ENCODE measurements around the gene IL12RB2. TPM values are rescaled to one million over a fixed set of nuclear protein-coding genes. Genes with fewer than 3 reads are reported as not detected.

Gene IL12RB2
- polyA plus RNA-seq (ENCODE audit: low read depth in 6 of 6), result not detected

- H3K27ac Mint-ChIP-seq, result peak within 1 kb of the TSS in 1 of 6 donors; percentile 91
- DNase-seq (peak; percentile 4), ATAC-seq (ENCODE audit: low read depth in 2 of 2) (peak; percentile 69 to 73)
- H3K4me1 Mint-ChIP-seq, result peaks cover 9 to 13% (median 11%) of the 10 kb centered on the region in 3 donors
- H3K9me3 Mint-ChIP-seq, result peaks cover 0 to 1% (median 0%) of the 10 kb centered on the region in 7 donors
- H3K27me3 Mint-ChIP-seq, result peaks cover 8 to 28% (median 26%) of the 10 kb centered on the region in 3 donors
- peak within 1 kb of the TSS; percentile 63 to 91 (median 85) for H3K4me3 Mint-ChIP-seq
- no peaks in the 10 kb centered on the region for H3K36me3 Mint-ChIP-seq
These were observed at the start of gene IL12RB2 for GRCh38 chr1:67307251-67308060. TSS of gene IL12RB2 (plus strand) at chr1:67307873. CDS start at chr1:67320369, 12,496 bp downstream.

- ATAC-seq (ENCODE audit: low read depth in 2 of 2) (no peak), DNase-seq (no peak)
- peaks cover 3 to 9% (median 5%) of the 10 kb centered on the region in 3 donors for H3K27me3 Mint-ChIP-seq
- H3K4me3 Mint-ChIP-seq, result no peak overlapping the region
- no peak overlapping the region for H3K27ac Mint-ChIP-seq
- H3K9me3 Mint-ChIP-seq, result no peaks in the 10 kb centered on the region
- H3K36me3 Mint-ChIP-seq, result no peaks in the 10 kb centered on the region
- H3K4me1 Mint-ChIP-seq, result peaks cover 8 to 14% (median 9%) of the 10 kb centered on the region in 3 donors
These were observed 46.0 kb upstream of the IL12RB2 start for GRCh38 chr1:67261680-67262079.

- peaks cover 3 to 9% (median 5%) of the 10 kb centered on the region in 3 donors for H3K27me3 Mint-ChIP-seq
- no peaks in the 10 kb centered on the region for H3K9me3 Mint-ChIP-seq
- peak overlapping the region in 1 of 6 donors; percentile 5 for H3K27ac Mint-ChIP-seq
- peaks cover 8 to 14% (median 9%) of the 10 kb centered on the region in 3 donors for H3K4me1 Mint-ChIP-seq
- DNase-seq (no peak), ATAC-seq (ENCODE audit: low read depth in 2 of 2) (no peak)
- H3K4me3 Mint-ChIP-seq, result no peak overlapping the region
- no peaks in the 10 kb centered on the region for H3K36me3 Mint-ChIP-seq
These were observed 44.9 kb upstream of the IL12RB2 start for GRCh38 chr1:67262735-67263134.

- H3K9me3 Mint-ChIP-seq, result no peaks in the 10 kb centered on the region
- H3K4me1 Mint-ChIP-seq, result peaks cover 8 to 14% (median 9%) of the 10 kb centered on the region in 3 donors
- H3K27me3 Mint-ChIP-seq, result peaks cover 3 to 9% (median 5%) of the 10 kb centered on the region in 3 donors
- DNase-seq, result no peak
- ATAC-seq (ENCODE audit: low read depth in 2 of 2), result no peak
- no peaks in the 10 kb centered on the region for H3K36me3 Mint-ChIP-seq
- peak overlapping the region in 1 of 8 donors; percentile 70 for H3K4me3 Mint-ChIP-seq
- H3K27ac Mint-ChIP-seq, result peak overlapping the region in 2 of 6 donors; percentile 66 to 86
These were observed 43.5 kb upstream of the IL12RB2 start for GRCh38 chr1:67264152-67264551.

GRCh38 chr1:67264899-67265298 lies 42.8 kb upstream of the IL12RB2 start:
- peak in 1 of 2 donors; percentile 39 for ATAC-seq (ENCODE audit: low read depth in 2 of 2)
- Mint-ChIP-seq H3K4me1 (peaks cover 8 to 14% (median 9%) of the 10 kb centered on the region in 3 donors), H3K36me3 (no peaks in the 10 kb centered on the region), H3K4me3 (peak overlapping the region in 6 of 8 donors; percentile 19 to 71 (median 50)), H3K27ac (peak overlapping the region in 1 of 6 donors; percentile 55), H3K27me3 (peaks cover 3 to 9% (median 5%) of the 10 kb centered on the region in 3 donors), H3K9me3 (no peaks in the 10 kb centered on the region)
- DNase-seq, result no peak

GRCh38 chr1:67269061-67269460 lies 38.6 kb upstream of the IL12RB2 start:
- DNase-seq (no peak), ATAC-seq (ENCODE audit: low read depth in 2 of 2) (no peak)
- H3K27me3 Mint-ChIP-seq, result peaks cover 0 to 8% (median under 1%) of the 10 kb centered on the region in 3 donors
- H3K4me1 Mint-ChIP-seq, result peaks cover 6 to 8% (median 8%) of the 10 kb centered on the region in 3 donors
- peaks cover 6 to 7% of the 10 kb centered on the region in 2 donors for H3K36me3 Mint-ChIP-seq
- H3K9me3 Mint-ChIP-seq, result peaks cover 0 to 15% (median 10%) of the 10 kb centered on the region in 7 donors
- H3K4me3 Mint-ChIP-seq, result no peak overlapping the region
- H3K27ac Mint-ChIP-seq, result no peak overlapping the region

- peaks cover 0 to 8% (median 0%) of the 10 kb centered on the region in 3 donors for H3K27me3 Mint-ChIP-seq
- peak overlapping the region in 1 of 6 donors; percentile 62 for H3K27ac Mint-ChIP-seq
- H3K4me3 Mint-ChIP-seq, result no peak overlapping the region
- no peak for ATAC-seq (ENCODE audit: low read depth in 2 of 2)
- peaks cover 6 to 7% of the 10 kb centered on the region in 2 donors for H3K36me3 Mint-ChIP-seq
- H3K4me1 Mint-ChIP-seq, result no peaks in the 10 kb centered on the region
- no peak for DNase-seq
- H3K9me3 Mint-ChIP-seq, result peaks cover 0 to 19% (median 10%) of the 10 kb centered on the region in 7 donors
These were observed 37.1 kb upstream of the IL12RB2 start for GRCh38 chr1:67270541-67270940.

- no peak for DNase-seq
- Mint-ChIP-seq H3K9me3 (peaks cover 0 to 24% (median 10%) of the 10 kb centered on the region in 7 donors), H3K27me3 (peaks cover 0 to 14% (median 0%) of the 10 kb centered on the region in 3 donors), H3K27ac (no peak overlapping the region), H3K4me3 (no peak overlapping the region), H3K36me3 (peaks cover 6 to 7% of the 10 kb centered on the region in 2 donors), H3K4me1 (no peaks in the 10 kb centered on the region)
- no peak for ATAC-seq (ENCODE audit: low read depth in 2 of 2)
These were observed 34.1 kb upstream of the IL12RB2 start for GRCh38 chr1:67273591-67273990.

- DNase-seq (no peak), ATAC-seq (ENCODE audit: low read depth in 2 of 2) (no peak)
- Mint-ChIP-seq H3K27me3 (peaks cover 0 to 14% (median 0%) of the 10 kb centered on the region in 3 donors), H3K9me3 (peaks cover 0 to 24% (median 10%) of the 10 kb centered on the region in 7 donors), H3K36me3 (peaks cover 6 to 7% of the 10 kb centered on the region in 2 donors), H3K27ac (no peak overlapping the region), H3K4me3 (no peak overlapping the region), H3K4me1 (no peaks in the 10 kb centered on the region)
These were observed 32.9 kb upstream of the IL12RB2 start for GRCh38 chr1:67274623-67275325.

GRCh38 chr1:67280696-67281095 lies 27.0 kb upstream of the IL12RB2 start:
- H3K27ac Mint-ChIP-seq, result no peak overlapping the region
- H3K9me3 Mint-ChIP-seq, result peaks cover 0 to 6% (median 0%) of the 10 kb centered on the region in 7 donors
- H3K4me3 Mint-ChIP-seq, result no peak overlapping the region
- H3K4me1 Mint-ChIP-seq, result no peaks in the 10 kb centered on the region
- DNase-seq (no peak), ATAC-seq (ENCODE audit: low read depth in 2 of 2) (no peak)
- no peaks in the 10 kb centered on the region for H3K36me3 Mint-ChIP-seq
- peaks cover 0 to 6% (median 0%) of the 10 kb centered on the region in 3 donors for H3K27me3 Mint-ChIP-seq

- ATAC-seq (ENCODE audit: low read depth in 2 of 2) (no peak), DNase-seq (no peak)
- Mint-ChIP-seq H3K9me3 (peaks cover 0 to 3% (median 0%) of the 10 kb centered on the region in 7 donors), H3K4me1 (peaks cover 0 to 5% (median 1%) of the 10 kb centered on the region in 3 donors), H3K27me3 (peaks cover 0 to 6% (median 0%) of the 10 kb centered on the region in 3 donors), H3K36me3 (no peaks in the 10 kb centered on the region), H3K27ac (no peak overlapping the region), H3K4me3 (no peak overlapping the region)
These were observed 26.4 kb upstream of the IL12RB2 start for GRCh38 chr1:67281244-67281643.

GRCh38 chr1:67285780-67286488 lies 21.7 kb upstream of the IL12RB2 start:
- Mint-ChIP-seq H3K4me3 (no peak overlapping the region), H3K9me3 (peaks cover 0 to 8% (median 4%) of the 10 kb centered on the region in 7 donors), H3K36me3 (no peaks in the 10 kb centered on the region), H3K4me1 (peaks cover 0 to 9% (median 4%) of the 10 kb centered on the region in 3 donors), H3K27me3 (peaks cover 0 to 2% (median 0%) of the 10 kb centered on the region in 3 donors), H3K27ac (peak overlapping the region in 1 of 6 donors; percentile 32)
- DNase-seq (no peak), ATAC-seq (ENCODE audit: low read depth in 2 of 2) (no peak)

- H3K36me3 Mint-ChIP-seq, result no peaks in the 10 kb centered on the region
- DNase-seq (no peak), ATAC-seq (ENCODE audit: low read depth in 2 of 2) (no peak)
- H3K27ac Mint-ChIP-seq, result no peak overlapping the region
- H3K27me3 Mint-ChIP-seq, result peaks cover 0 to 13% (median 6%) of the 10 kb centered on the region in 3 donors
- H3K4me1 Mint-ChIP-seq, result peaks cover 0 to 9% (median 4%) of the 10 kb centered on the region in 3 donors
- no peak overlapping the region for H3K4me3 Mint-ChIP-seq
- peaks cover 0 to 8% (median 4%) of the 10 kb centered on the region in 7 donors for H3K9me3 Mint-ChIP-seq
These were observed 17.4 kb upstream of the IL12RB2 start for GRCh38 chr1:67290236-67290635.

All from naive B cell (primary cell).